Measurements from ENCODE around the gene RGS4.
"Not testable (repeated sequence)": the region's sequence is repeated elsewhere in the genome, so short reads cannot be mapped to it uniquely, and the experiment has no call there.

The RGS4 gene

DNA sequence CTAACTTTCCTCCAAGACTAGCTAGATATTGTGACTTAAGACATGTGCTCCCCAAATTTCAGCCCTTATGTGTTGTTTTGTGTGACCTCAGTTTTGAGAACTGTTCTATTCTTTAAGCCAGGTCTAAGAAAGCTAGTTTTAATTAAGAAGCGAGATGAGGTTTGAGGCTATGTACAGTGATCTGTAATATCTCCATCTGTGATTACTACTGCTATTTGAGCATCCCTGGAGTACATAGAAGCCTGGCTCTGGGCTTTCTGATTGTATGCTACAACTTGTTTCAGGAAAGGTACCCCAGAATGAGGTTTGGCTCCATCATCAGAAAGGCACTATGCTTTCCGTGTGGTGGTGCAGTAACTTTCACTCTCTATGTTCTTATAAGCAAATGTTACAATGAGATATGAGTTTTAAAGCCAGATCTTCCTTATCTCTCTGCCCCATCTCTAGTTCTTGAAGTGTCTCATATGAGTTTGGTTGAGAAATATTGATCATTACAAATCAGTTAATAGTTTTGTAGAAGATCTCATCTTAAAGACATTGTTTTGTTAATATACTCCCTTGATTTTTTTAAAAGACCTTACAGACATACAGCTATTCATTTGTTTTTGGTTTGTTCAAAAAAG is 605 bp downstream of the RGS4 start:
- no peak for DNase-seq

DNA sequence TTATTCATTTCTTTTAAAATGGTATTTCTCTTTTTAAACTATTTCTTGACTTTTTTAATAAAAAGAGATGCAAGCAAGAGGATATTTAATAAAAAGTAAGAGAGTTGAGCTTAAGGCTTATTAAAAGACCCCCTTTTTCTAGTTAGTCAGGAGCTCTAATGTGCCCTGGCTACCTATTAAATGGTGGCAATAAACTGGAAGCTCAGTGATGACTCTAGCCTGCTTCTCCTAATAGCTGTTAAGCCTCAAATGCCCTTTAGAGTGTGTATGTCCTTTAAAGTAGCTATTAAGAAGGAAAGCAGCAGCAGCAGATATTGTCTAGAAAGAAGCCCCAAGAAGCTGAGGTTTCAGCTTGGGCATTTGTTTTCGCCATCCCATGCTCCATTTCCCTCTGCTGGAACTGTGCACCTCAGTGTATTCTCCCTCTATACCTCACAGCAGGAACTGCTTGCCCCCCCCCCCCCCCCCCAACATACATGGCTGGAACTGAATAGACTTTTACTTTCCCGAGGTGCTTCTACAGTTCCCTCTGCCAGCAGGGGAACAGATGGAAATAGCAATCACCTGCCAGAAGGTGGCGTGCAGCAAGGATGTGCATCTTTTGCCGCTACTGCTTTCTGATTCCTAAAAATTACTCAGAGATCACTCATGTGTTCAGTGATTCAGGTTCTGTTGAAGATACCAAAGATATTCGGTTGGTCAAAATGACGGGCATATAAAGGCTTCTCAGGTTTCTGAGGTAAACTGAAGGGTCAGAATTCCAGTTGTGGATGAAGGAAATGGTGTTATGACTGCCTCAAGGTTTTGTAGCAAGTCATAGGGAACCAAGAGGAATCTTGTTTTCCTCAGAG is 2.5 kb downstream of the RGS4 start:
- DNase-seq, result peak; percentile 90

DNA sequence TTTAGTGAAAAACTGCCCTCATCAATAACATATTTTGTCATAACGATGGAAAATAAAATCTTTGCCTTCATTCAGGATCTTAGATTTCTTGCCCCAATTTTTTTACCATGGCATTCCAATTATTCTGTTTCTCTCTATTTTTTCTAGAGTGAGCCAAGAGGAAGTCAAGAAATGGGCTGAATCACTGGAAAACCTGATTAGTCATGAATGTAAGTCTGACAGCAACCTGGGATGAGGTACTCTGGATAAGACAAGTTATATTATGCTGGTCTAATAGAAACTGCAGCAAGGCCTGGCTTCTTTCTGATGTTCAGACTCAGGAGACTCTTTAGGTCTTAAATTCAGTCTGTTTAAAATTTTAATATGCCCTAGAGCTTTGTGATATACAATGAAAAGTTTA is 3.5 kb downstream of the RGS4 start:
- peak; percentile 50 for DNase-seq

- DNase-seq, result no peak
These were observed 4.8 kb downstream of the RGS4 start for GRCh38 chr1:163074004-163074403.

DNA sequence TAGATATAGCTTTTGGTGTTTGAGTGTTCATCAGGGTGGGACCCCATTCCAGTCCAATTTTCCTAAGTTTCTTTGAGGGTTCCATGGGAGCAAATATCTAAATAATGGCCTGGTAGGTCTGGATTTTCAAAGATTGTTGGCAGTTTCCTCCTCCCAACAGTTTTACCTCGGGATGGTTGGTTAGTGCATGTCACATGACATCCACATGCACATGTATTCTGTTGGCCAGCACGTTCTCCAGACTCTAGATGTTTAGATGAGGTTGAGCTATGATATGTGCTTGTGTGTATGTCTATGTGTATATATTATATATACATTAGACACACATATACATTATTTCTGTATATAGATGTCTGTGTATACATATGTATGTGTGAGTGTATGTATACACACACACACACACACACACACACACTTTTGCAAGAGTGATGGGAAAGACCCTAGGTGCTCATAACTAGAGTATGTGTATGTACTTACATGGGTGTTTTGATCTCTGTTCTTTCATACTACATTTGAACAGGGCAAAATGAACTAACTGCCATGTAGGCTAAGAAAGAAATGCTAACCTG is 5.6 kb downstream of the RGS4 start:
- DNase-seq, result no peak

DNA sequence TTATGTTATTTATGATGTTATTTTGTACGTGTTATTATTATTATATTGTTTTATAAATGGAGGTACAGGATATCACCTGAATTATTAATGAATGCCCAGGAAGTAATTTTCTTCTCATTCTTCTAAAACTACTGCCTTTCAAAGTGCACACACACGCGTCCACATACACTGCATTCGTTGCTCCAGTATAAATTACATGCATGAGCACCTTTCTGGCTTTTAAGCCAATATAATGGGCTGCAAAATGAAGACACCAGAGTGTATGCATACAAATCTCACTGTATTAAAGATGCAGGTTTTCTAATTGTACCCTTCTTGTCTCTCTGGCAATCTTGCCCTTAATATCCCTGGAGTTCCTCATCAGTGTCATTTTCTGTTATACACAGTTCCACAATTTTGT is 6.9 kb downstream of the RGS4 start:
- DNase-seq, result no peak

DNA sequence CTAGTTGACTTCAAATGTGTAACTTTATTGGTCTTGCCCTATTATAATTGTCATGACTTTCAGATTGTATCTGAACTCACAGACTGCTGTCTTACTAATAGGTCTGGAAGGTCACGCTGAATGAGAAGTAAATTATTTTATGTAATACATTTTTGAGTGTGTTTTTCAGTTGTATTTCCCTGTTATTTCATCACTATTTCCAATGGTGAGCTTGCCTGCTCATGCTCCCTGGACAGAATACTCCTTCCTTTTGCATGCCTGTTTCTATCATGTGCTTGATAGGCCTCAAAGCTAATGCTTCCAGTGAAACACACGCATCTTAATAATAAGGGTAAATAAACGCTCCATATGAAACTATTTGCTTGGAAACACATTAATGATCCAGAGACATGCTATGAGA is 7.3 kb downstream of the RGS4 start:
- DNase-seq, result no peak

DNA sequence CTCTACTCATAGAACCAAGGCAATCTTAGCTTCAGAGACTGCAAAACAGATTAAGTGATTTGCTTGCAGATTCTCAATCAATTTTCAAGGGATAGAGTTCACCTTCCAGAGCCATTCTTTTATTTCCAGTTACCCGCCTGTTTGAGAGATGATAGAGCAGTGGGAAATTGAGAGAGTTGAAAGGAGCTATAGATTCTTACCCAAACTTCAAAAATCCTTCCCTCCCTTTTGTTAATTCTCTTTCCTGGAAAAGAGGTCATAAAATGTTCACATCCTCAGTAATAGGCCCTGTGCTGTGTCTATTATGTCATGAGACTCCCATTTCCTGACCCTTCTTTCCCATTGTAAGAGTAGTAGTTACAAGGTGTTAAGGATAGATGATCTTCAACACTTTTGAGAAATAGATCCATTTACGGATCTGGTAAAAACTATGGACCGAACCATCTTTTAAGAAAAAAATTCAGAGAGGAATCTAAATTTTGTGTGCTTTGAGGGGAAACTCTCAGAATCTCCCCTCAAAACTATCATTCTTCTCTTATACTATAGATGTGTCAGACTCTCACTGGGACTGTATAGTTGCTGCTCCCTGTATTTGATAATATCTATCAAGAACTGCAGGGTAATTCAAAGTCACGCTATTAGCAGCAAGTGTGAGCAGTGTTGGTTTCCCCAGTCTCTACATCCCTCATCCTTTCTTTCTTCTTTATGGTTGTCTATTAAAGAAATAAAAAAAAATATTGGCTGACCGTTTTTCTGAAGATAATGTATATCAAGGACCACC is 8.0 kb downstream of the RGS4 start:
- no peak for DNase-seq

- no peak for DNase-seq
These were observed 13.8 kb downstream of the RGS4 start for GRCh38 chr1:163082971-163083370.

DNA sequence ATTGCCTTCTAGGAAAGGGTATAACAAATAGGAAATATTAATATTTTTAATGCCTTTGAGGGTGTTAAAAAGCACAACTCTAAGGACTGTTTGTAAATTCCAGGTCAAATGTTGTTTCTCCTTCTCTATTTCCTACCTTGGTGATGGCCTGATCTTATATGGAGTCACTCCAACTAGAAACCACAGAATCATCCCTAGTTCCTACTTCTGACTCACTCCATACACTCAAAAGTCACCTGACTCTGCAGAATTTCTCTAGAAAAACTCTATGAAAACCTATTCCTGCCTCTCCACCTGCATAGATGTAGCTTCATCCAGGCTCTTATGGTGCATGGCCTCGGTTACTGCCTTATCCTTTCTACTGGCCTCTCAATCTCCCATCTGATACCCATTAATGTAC is 14.5 kb downstream of the RGS4 start:
- peak; percentile 46 for DNase-seq

DNA sequence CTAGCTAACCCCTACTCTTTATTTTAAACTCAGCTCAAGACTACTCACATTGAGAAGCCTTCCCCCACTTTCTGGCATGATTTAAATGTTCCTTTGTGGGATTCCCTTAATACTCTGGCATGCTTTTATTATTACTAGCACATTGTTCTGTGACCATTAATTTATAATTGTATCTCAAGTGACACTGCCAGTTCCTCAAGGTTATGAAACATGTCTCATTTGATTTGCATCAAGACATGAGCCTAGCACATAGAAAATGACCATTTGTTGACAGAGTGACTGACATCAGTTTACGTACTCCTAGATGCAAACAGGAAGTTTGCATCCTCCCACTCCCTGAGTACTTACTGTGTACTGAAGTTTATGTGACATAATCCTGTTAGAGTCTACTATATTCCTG is 15.2 kb downstream of the RGS4 start:
- DNase-seq, result peak; percentile 41

DNA sequence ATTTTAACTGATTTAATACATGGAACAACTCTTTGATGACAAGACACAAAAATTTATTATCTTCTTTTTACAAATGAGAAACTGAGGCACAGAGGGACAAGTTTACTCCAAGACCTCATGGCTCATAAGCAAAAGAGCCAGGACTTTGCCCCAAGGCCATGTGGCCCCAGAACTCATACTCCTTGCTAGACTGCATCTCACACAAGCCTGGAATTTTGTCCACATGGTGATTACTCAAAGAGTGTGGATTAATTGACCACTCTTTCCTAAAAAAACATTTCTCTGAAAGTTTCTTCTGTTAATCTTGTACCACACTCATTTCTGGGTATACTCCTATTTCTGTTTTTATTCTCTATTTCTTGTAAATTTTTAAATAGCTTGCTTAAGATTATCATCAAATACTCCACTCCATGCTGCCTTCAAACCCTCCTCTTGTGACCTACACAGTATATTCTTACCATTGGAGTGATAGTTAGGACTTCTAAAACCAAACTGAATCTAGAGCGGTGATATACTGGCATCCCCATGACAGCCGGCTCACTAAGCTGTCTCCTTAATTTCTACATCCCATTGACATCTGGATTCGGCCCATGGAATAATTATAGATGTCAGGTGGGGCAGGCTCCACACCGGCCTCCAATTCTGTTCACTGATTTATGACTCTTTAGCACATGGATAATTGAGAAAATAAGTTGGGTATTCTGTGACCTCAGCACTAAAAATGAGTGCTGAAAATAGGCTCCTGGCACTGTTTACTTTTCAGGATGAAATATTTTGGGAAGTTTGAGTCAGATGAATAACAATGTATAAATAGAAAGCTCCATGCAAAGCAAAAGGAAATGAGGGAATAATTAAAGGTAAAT is 16.1 kb downstream of the RGS4 start:
- DNase-seq, result peak; percentile 45

DNA sequence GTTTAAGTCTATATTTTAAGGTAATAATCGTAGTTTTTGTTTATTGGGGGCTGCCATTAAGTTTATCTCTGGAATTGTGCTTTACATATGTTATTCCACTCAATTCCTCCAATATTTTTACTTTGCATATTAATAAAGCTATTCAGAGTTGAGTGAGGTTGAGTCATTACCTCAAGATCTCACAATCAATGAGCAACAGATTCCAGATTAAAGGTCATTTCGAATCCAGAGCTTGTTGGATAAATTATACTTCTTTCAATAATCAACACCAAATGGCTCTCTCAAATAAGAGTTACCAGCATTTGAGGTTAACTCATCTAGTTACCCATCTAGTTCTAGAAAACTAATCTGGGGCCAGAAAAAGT is 16.7 kb downstream of the RGS4 start:
- peak; percentile 36 for DNase-seq

- not testable (repeated sequence) for DNase-seq
These were observed 20.0 kb downstream of the RGS4 start for GRCh38 chr1:163089117-163089516.

GRCh38 chr1:163090321-163090945 is 21.3 kb downstream of the RGS4 start:
- peak; percentile 56 for DNase-seq

DNA sequence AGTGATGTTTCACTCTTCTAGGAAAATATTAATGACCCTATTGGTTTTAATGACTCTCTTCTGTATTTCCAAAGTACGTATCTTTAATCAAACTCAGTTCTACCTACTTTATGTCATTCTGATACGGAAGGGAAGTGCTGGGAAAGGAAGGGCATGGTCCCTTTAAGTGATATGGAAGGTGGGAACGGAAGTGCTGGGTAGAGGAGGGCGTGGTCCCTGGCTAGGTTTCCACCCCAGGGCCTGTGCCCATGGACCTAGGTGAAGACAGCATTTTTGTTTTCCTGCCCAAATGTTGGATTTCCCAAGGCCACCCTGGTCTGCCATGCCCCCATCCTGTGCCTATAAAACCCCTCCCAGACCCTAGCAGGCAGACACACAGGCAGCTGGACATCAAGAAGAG is 24.0 kb downstream of the RGS4 start:
- no peak for DNase-seq

- no peak for DNase-seq
These were observed 24.4 kb downstream of the RGS4 start for GRCh38 chr1:163093579-163093978.

DNA sequence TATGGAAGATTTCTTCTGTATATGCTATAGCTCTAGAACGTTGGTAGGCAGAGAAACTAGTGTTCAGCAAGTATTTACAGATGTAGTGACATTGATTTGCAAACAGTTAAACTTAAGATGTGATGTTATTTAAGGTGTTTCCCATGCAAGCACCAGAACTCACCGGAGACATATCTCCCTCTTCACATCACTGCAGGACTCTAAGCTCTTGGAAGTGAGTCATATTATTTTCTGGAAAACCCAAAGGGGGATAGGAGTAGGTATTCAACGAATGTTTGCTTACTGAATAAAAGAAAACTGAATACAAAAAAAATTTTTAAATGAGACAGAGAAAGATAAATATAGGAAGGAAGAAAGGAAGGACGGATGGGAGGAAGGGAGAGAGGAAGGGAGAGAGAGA is 25.0 kb downstream of the RGS4 start:
- DNase-seq, result no peak

DNA sequence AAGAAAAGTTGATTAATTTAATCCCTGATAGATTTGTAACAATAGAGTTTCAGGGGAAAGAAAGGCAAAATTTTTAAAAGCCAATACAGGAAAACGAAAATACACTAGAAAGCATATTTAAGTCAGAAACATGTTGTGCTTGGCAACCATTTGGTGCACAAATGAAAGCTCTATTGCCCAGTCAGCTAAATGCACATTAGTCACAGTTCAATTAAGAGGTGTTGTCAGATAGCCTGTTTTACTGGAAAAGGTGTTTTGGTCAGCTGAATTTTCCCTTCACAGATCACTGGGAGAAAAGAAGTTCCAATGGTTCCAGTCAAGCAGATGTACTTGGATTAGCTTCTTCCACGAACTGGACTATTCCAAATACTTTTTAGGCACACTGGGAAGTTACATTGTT is 25.4 kb downstream of the RGS4 start:
- no peak for DNase-seq

DNA sequence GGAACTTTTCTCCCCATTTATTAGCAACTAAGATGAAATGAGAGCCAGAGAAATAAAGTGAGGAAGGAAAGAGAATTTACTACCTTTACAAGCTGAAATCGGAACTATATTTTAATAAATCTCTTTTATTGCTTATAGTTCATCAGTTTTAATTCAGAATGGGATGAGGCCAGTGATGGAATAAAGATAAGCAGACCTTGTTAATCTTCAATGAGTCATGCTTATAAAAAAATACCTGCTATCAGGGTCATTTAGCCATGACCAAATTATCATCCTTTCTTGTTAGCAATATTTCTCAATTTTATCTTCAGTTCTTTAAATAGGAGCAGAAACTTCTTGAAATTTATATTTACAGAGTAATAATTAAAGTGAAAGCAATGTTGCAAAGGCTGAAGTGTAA is 26.1 kb downstream of the RGS4 start:
- DNase-seq, result no peak

- no peak for DNase-seq
These were observed 33.4 kb downstream of the RGS4 start for GRCh38 chr1:163102590-163102989.
